NCI-H1436 (cell line): ENCODE results near the gene TNFRSF18.

Experiments
- DNase-seq: peaks from one replicate; lab custom pipeline; 2025; lab: John Stamatoyannopoulos, UW

Gene TNFRSF18

DNA sequence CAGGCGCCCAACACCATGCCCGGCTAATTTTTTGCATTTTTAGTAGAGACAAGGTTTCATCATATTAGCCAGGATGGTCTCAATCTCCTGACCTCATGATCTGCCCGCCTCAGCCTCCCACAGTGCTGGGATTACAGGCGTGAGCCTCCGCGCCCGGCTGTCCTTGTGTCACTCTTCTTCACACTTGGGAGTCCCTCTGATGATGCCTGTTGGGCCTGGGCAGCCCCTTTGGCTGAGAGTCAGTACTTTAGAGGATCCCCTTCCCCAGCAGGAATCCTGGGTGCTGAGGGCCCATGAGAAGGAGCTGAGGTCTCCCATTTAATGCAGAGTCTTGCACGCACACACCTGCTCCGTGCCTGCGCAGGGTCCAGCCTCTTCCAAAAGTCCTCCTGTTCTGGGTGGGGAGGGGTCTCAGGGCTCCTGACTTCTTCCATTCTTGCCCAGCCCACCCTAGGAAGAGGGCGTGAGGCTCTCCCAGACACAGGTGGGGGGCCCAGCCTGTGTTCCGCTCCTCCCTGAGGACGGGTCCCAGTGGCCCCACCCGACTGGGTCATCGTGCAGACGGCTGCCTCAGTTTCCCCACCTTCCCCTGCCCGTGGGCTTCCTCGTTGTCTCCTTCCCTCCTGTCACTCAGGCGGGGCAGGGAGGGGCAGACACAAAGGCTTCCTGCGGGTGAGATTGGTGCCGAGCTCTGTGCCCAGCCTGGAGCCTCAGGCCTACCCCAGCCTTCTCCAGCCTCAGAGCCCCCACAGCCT is 28.8 kb downstream of the TNFRSF18 start:
- DNase-seq: no peak

DNA sequence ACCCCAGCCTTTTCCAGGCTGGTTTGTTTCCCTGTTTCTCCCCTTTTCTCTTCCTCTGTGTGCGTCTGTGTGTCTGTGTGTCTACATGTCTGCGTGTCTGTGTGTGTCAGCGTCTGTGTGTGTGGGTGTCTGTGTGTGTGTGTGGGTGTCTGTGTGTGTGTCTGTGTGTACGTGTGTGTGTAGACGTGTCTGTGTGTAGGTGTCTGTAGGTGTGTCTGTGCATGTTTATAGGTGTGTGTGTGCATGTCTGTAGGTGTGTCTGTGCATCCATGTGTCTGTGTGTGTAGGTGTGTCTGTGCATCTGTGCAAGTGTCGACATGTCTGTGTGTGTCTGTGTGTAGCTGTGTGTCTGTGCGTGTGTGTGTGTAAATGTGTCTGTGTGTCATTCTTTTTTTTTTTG is 29.5 kb downstream of the TNFRSF18 start:
- no peak for DNase-seq

GRCh38 chr1:1176063-1176761 is 30.2 kb downstream of the TNFRSF18 start:
- DNase-seq: peak; percentile 38

- DNase-seq: peak; percentile 54
Measured at GRCh38 chr1:1175221-1176062, 30.9 kb downstream of the TNFRSF18 start.

GRCh38 chr1:1173793-1174415 is 32.5 kb downstream of the TNFRSF18 start, which contains the start of gene TTLL10:
TTLL10 (plus strand) TSS chr1:1173880; CDS start chr1:1179216, 5,336 bp downstream.
- DNase-seq: no peak

DNA sequence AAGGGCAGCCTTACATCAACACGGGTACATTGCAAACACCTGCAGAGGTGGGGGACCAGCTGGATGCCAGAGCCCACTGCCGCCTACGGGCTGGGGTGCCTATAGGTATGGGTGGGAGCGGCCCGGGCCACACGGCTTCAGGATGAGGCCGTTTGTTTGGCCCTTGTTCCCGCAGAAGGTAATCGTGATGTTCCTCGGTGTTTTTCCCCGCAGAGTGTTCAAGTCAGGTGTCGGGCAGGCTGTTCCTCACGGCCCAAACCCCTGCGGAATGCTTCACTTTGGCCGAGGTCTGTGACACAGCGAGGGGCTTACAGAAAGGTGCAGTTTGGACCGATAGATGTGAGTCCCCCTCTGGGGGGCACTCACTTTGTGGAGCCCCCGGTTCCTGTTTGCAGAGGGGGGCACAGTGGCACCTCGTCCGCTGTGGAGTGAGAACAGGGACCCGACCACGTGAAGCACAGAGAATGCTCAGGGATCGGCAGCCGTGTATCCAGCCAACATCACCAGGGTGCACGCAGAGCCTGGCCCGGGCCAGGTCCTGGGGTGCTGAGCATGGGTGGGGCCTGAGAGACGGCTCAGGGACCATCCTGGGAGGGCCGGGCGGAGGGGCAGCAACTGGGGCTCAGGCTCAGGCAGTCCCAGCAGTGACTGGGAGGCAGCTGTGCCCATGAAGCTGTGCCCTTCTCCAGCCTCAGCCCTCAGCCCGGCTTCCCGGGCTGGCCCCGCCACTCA is 33.2 kb downstream of the TNFRSF18 start:
- DNase-seq: no peak

DNA sequence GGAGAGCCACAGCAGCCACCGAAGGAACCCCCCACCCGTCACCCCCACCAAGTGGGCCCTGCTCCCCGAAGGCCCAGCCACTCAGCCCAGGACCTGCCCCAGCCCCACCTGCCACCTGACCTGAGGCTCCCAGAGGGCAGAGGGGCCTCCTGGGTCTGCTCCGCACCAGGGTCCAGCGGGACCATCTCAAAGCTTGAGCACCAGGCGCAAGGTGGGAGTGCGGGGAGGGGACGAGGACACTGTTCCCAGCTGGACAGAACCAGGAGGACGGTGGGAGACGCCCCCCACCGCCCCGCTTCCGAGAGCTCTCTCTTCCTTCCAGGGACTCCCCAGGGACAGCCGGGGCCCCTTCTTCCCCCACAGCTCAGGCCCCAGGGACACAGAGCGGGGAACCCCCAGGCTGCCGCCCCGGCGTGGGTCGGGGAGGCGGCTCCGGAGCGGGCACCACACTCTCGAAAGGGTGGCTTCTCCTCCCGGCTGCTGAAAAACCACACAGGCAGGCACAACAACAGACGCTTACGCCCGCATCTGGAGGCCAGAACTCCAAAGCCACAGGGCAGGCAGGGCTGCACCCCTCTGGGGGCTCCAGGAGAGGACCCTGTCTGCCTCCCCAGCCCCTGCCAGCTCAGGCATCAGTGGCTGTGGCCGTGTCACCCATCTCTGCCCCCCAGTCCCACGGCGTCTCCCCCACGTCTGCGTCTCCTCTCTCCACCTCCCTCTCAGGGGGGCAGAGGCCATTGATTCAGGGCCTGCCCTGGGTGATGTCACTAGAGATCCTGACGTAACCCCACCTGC is 34.6 kb downstream of the TNFRSF18 start:
- no peak for DNase-seq

DNA sequence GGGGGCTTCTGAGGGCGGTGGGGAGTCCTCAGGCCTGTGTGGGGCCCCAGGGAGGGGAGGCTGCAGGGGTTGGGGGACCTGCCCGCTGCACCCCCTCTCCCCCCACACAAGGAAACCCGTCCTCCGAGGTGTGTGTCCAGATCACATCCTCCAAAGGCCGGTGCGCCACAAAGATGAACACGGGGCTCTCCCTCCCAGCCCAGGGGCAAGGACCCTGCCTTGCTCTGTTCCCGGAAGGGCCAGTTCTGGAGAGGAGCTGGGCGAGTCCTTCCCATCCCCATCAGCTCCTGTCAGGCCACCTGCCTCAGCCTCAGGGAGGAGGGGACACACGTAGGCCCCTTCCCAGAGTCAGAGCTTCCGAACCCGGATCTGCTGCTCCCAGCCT is 35.2 kb downstream of the TNFRSF18 start:
- no peak for DNase-seq

- no peak for DNase-seq
Measured at GRCh38 chr1:1170215-1171091, 35.9 kb downstream of the TNFRSF18 start.

DNA sequence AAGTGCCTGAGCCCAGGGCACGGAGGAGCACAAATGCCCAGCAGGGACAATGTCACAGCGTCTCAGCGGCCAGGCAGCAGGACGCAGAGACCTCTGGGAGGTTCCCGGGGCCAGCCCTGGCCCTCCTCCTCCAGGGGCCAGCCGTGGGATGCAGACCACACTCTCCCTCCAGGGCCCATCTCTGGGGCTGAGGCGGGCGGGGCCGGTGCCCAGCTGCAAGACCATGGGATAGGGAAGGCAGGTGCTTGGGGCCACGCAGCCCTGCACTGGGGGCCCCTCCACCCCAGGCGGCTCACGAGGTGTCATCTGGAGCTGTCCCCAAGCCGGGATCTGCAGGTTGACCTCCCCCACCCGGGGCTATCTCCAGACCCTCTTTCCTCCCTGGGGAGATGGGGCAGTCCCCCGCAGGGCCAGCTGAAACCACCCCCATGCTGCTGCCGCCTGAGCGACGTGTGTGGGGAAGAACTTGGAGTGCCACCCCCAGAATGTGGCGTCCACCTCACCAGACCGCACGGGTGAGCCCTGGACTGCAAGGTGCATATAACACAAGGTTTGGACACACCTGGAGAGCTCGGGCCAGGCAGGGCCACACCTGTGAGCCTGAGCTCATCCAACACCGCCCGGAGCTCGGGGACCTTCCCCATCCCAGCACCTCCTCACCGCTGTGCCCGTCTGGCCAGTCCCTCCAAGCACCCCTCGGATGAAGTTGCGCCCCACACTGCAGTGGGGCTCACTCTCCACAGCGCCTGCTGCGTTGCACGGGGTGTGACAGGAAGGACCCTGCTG is 36.8 kb downstream of the TNFRSF18 start:
- no peak for DNase-seq

DNA sequence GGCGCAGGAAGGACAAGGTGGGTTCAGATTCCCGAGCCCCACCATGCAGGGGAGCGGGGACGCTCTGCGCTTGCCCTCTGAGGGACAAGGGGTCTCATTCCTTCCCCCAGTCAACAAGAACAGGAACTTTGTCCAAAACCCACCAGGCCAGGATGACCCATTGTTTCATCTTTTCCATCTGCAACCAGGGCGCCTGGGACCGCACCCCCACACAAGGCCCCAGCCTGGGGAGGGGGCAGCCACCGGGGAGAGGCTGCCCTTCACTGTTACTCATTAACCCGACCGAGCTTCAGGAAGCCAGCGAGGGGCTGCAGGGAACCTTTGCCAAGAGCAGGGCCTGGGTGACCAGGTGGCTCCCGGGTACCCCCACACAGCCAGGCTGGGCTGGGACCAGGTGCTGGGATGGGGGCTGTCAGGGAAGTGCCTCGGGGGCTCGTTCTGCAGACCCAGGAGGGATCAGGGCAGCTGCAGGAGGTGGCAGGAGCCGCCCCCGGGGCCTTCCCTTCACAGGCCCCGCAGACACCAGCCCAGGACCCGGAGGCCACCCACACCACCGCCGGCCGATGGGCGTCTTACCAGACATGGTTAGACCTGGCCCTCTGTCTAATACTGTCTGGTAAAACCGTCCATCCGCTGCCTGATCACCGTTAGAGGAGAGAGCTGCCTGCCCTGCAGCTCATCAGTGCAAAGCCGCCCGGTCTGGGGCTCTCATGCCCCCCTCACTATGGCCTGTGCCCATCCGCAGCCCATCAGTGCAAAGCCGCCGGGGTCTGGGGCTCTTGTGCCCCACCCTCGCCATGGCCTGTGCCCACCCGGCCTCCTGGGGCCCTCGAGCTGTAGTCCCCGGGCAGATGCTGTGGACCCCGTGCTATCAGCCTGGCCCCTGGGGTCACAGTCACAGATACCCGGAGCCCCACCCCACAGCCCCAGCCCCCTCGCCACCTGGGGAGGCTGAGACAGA is 37.7 kb downstream of the TNFRSF18 start:
- no peak for DNase-seq

- DNase-seq: no peak
Measured at GRCh38 chr1:1167841-1168450, 38.4 kb downstream of the TNFRSF18 start.

- DNase-seq: no peak
Measured at GRCh38 chr1:1167398-1167821, 39.0 kb downstream of the TNFRSF18 start.

GRCh38 chr1:1166642-1167397 is 39.6 kb downstream of the TNFRSF18 start:
- no peak for DNase-seq

DNA sequence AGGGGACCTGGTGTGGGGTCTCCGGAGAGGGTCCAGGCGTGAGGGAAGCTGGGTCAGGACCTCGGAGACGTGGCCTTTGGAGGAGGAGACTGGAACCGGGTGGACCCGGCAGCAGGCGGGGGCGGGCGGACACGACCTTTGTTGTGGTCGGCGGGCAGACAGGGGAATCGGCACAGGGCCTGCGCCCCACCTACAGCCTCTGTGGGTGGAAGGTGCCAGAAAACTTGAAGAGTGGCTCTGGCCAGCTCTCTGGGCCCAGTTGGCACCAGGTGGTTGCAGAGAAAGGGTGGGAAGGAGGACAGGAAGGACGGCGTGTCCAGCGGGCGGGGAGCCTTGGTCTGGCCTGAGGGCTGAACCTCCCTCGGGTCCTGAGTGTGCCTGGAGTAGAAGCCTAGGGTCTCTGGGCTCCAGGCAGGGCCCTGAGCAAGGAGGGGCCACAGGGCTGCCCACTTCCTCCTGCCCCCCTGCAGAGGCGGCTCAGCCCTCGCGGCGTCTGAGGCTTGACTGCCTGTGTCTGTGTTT is 40.4 kb downstream of the TNFRSF18 start:
- no peak for DNase-seq

- DNase-seq: no peak
Measured at GRCh38 chr1:1165485-1165884, 40.9 kb downstream of the TNFRSF18 start.
